ENCODE data around the gene KIF2C.
"Not testable (repeated sequence)": the region's sequence is repeated elsewhere in the genome, so short reads cannot be mapped to it uniquely, and the experiment has no call there.

The KIF2C gene

DNA sequence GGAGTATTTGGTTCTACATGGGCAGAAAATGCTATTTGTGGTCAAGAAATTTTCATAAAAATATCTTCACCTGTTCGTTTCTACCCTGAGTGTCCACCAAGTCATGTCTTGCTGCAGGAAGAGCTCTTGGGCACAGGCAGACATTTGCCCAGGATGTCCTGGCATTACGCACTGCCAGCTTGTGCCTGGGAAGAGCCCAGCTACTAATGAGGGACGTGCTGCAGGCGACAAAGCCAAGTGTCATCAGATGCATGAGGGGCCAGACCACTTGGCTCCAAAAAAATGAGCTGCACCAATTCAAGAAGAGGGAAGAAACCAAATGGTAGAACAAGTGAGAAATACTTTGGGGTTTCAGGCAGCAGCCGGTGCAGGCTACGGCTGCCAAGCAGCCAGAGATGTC, 21.5 kb upstream of the KIF2C start:
- no peak for DNase-seq

GRCh38 chr1:44719318-44719717, 20.3 kb upstream of the KIF2C start:
- no peak for DNase-seq

DNA sequence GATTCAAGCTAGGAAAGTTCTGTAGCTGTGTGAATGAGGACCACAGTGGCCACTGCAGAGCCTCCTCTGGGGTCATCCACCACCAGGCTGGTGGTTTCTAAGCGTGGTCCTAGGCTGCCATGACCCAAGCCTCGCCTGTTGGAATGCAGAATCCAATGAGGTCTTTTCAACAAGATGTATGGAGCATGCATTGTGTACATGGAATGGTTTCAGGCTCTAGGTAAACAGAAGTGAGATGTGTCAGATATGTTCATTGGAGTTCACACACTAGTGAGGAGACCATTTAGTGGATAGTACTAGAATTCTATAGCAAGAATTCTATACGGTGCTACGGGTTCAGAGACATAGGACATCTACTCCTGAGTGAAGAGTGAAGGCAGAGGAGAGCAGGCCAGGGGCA, 19.4 kb upstream of the KIF2C start:
- no peak for DNase-seq

DNA sequence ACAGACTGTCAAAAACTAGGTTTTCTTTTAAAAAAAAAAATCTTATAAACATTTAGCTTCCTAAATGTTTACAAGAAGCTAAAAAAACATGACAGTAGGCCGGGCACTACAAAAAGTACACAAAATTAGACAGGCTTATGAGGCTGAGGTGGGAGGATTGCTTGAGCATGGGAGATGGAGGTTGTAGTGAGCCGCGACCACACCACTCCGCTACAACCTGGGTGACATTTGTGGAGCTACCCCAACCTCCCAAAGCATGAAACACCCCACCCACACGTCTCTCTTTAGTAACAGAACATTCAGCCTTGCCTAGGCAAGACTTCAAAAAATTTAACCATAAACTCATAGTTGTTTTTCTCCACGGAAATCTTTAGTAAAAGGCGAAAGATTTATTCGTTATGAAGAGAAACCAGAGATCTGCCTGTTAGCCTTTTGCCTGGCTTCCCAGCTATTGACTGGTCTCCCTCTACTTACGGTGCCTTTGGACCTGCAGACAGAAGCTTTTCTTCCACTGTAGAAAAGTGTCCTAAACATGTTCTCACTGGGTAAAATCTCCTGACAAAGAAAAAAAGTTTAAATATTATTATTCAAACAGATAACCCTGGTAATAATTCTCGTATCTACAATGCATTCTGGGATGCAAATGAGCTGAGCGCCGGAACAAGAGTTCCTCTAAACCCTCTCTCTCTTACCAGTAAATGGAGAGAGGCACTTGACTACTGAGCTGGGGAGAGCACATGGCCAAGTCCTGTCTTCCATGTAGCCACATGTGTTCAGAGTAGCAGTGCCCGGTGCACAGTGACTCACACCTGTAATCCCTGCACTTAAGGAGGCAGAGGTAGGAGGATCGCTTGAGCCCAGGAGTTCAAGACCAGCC, 17.9 kb upstream of the KIF2C start:
- DNase-seq: peak in 11 of 56 donors; percentile 8 to 56 (median 26)

- no peak for DNase-seq
Measured at GRCh38 chr1:44723064-44723463, 16.6 kb upstream of the KIF2C start.

DNA sequence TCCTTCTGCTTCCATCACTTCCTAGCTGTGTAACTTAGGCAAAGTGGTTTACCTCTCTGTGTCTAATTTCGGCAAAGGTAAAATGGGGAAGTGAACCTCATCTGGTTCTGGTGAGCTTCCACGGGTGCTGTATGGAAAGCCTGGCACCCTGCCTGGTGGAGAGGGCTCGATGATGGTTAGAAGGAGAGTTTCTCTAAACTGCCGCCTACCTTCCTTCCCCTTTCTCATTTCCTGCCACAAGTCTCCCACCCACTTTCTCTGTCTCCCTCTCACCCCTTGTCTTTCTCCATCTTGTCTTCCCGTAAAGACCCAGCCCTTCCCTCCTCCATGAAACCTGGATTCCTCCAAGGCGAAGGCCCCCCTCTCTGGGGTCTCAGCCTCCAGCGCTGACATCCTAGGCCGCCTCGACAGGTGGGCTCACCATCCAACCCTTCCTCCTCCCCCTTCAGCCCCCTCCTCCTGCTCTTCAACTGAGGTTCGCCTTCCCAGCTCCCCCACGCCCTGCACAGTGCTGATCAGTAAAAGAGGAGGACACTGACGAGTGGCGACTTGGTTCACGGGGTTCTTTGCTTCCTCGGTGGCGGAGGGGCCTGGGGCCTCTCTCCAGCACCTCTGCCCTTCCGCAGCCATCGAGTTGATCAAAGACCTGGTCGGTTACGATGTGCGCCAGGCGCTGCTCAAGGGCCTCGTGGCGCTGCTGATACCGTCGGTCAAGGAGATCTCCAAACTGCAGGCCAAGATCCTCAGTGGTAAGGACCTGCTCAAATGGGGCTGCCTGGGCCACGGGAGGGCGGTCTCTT, 15.9 kb upstream of the KIF2C start:
- peak in 2 of 56 donors; percentile 12 for DNase-seq

DNA sequence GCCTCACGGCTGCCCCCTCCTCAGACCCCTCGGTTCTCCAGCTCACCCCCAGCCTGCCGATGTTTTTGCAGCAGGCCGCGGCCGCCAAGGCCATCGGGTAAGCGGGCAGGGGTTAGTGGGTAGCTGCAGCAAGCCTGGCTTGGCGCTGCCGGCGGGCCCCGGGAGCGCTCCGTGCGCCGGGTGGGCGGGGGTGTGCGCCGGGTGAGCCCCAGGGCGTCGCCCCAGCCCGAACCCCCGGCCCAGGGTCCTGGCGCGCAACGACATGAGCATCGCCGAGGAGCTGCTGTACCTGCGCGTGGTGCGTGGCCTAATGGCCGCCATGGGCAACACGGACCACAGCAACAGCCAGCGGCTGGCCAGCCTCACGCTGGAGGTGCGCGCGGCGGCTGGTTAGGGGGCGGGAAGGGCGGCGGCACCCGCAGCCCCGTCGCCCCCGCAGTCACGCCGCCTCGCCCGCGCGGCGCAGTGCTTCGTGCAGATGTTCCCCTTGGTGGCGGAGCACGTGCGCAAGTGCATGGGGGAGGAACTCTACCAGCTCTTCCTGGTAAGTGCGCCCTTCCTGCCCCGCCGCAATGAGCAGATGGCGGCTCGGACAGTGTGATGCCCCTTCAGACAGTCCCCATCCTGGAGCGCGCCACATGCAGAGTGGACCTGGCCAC, 15.2 kb upstream of the KIF2C start:
- no peak for DNase-seq

DNA sequence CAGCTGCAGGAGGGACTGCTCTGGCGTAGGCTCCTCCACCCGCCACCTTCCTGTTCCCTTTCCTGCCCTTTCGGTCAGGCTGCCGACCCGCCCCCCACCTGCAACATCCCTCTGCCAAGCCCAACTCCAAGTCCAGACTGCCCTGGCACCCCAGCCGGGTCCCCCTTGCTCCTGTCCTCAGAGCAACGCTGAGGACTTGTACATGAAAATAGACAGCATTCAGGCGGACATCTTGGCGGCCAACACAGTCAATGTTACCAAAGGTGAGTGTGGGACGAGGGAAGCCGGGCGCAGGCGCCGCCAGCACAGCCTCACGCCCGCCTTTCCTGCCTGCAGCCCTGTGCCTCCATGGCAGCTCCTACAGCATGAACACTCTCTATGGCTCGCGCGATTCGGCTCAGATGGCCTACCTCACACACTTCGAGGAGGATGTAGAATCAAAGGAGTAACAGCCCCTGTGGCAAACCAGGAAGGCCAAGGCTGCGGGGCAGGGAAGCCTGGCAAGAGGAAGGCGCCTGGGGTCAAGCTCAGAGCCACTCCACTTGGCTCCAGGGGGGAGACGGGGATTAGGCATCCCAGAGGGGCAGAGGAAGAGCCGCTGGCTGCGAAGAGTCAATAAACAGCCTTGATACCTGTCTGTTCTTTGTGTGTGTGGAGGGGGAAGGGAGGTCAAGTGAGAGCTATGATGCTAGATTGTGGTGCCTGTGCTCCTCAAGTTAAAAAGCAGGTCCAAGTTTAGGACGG, 14.5 kb upstream of the KIF2C start:
- DNase-seq: no peak

DNA sequence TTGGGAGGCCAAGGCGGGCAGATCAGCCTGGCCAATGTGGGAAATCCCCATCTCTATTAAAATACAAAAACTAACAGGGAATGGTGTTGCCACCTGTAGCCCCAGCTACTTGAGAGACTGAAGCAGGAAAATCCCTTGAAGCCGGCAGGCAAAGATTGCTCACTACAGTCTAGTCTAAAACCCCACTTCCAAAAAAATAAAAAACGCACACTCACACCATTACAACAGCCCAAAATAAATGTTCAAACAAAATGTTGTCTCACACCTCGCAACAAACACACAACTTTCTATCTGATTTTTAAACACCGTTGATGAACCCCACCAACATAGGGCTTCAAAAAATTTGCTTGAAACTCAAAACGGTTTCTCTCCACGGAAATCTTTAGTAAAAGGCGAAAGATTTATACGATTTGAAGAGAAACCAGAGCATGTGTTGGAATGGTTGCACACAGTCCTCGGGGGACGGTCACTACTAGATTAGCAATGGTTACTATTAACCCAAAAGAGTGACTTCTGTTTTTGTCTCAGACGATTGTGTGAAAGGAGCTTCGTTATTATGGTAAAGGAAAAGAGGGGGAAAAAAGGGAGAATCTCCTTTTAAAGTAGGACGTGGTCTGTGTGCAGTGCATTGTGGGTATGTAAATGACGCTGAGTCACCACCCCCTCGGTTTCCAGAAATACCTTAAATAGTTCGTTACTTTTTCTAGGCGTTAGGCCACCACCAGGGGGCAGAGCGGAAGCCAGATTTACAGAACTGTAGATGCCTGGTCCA, 8.7 kb upstream of the KIF2C start, which contains the start of gene RNU5D-1:
Gene RNU5D-1, minus strand, starts transcription at position 430 of the 772 bp plus-strand sequence.
- DNase-seq: peak; percentile 46 to 98 (median 82)

GRCh38 chr1:44733365-44733764, 6.3 kb upstream of the KIF2C start:
- DNase-seq: no peak

- DNase-seq: no peak
Measured at GRCh38 chr1:44733784-44734183, 5.9 kb upstream of the KIF2C start.

GRCh38 chr1:44735992-44736391, 3.6 kb upstream of the KIF2C start:
- no peak for DNase-seq

DNA sequence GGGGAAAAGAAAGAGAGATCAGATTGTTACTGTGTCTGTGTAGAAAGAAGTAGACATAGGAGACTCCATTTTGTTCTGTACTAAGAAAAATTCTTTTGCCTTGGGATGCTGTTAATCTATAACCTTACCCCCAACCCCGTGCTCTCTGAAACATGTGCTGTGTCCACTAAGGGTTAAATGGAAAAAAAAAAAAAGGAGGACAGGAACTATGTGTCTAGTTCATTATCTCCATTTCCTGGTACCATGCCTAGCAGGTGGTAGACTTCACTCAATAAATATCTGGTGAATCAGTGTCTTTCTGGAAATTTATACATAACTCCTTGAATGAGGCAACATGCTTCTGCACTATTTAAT, 707 bp upstream of the KIF2C start:
- DNase-seq: not testable (repeated sequence)

DNA sequence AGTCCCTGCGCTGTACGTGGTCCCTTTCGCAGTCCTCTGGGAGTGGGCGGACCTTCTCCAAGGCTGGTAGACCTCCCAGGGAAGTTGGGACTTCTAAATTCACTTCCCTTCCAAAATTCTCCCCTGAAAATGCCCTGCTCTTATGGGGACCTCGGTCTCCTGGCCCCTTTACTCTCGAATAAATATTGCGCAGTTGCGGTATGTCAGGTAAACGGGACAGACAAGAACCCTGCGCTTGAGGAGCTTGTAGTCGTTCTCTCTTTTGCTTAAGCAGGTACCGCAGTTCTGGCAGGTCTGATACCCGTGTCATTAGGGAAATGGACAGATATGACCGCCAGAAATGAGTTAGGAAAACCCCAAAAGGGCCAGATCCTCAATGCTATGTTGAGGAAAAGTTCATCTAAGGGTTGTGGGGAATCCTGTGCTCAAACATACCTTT, 561 bp downstream of the KIF2C start:
- no peak for DNase-seq

GRCh38 chr1:44743211-44743610, 3.6 kb downstream of the KIF2C start:
- no peak for DNase-seq

- DNase-seq: no peak
Measured at GRCh38 chr1:44747878-44748277, 8.2 kb downstream of the KIF2C start.

DNA sequence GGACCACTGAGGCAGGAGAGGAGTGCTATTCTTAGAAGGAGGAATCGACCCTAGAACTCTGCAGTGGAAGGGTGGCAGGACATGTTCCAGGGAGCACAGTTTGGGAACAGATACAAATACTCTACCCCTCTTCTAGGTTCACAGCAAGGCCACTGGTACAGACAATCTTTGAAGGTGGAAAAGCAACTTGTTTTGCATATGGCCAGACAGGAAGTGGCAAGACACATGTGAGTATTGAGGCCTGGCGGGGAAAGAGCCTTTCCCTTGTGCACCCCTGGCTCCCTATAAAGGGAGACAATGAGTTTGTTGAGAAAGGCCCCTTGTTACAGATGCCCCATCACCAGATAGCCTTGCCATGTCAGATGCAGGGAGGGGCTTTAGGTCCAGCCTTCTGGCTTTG, 17.8 kb downstream of the KIF2C start:
- DNase-seq: no peak

- DNase-seq: no peak
Measured at GRCh38 chr1:44759077-44759476, 19.4 kb downstream of the KIF2C start.

DNA sequence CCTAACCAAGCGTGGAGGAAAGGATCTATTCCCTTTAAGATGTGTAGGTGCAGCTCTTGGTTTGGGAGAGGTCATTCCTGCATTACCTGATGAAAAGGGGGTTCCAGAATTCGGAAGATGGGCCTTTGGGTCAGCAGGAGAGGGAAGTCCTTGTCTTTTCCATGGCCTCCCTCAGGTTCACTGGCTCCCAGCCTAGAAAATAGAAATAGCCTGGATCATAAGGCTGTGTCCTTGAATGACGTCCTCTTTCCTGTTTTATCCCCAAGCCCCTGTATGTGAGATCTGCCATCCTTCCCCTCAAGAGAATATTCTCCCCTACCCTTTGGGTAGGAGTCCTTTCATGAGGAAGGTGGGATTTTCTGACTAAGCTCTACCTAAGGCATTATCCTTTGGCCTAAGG, 21.2 kb downstream of the KIF2C start:
- DNase-seq: no peak

DNA sequence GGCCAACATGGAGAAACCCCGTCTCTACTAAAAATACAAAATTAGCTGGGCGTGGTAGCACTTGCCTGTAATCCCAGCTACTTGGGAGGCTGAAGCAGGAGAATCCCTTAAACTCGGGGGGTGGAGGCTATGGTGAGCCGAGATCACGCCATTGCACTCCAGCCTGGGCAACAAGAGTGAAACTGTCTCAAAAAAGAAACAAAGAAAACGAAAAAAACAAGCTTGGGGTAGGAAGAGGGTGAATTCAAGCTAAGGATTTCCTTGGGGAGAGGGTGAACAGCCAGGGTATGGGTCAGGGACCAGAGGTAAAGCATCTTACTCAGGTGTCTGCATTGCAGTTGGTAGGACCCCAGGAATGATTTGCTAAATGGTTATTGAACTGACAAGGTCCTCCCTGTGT, 26.8 kb downstream of the KIF2C start:
- not testable (repeated sequence) for DNase-seq
